Vagina (tissue), 2 donors: ENCODE measurements around the gene TCF4. TPM values are rescaled to one million over a fixed set of nuclear protein-coding genes. Genes with fewer than 3 reads are reported as not detected.

Experiments
- DNase-seq, 2 donors: peaks; one replicate each; pipeline ENCODE4 v3.0.0-alpha.2; 2017; ENCODE audit errors: extremely low spot score in 2 of 2
- H3K27ac ChIP-seq: fragments of 200-600 bp; sonication (generic); one replicate; pipeline ENCODE4 v1.5.1; 2019
- H3K27me3 ChIP-seq: fragments of 200-600 bp; sonication (generic); one replicate; pipeline ENCODE4 v1.5.1; 2019
- H3K36me3 ChIP-seq, 2 donors: fragments of 200-600 bp; sonication (generic); one replicate each; pipeline ENCODE4 v1.5.1; 2017 to 2019
- H3K4me1 ChIP-seq: fragments of 200-600 bp; sonication (generic); one replicate; pipeline ENCODE4 v1.5.1; 2019
- H3K4me3 ChIP-seq, 2 donors: fragments of 200-600 bp; sonication (generic); 1 replicate in 1 of 2; 2 replicates in 1 of 2; pipeline ENCODE4 v1.5.1; 2016 to 2019
- H3K9me3 ChIP-seq: fragments of 200-600 bp; sonication (generic); one replicate; pipeline ENCODE4 v1.5.1; 2019
- CTCF ChIP-seq, 3 experiments: fragments of 450-650 bp in 2 of 3; fragments of 200-600 bp in 1 of 3; sonication (generic) in 1 of 3; IDR thresholded peaks; one replicate each; pipeline ENCODE4 v1.5.1; 2017 to 2019; ENCODE audit warnings: antibody characterized with exemption in 3 of 3, mild to moderate bottlenecking in 2 of 3, moderate library complexity in 2 of 3
- POLR2A ChIP-seq, 2 donors: fragments of 450-650 bp; IDR thresholded peaks; one replicate each; pipeline ENCODE4 v1.6.1; 2017; ENCODE audit warnings: antibody characterized with exemption in 2 of 2, mild to moderate bottlenecking in 2 of 2, moderate library complexity in 2 of 2
- POLR2AphosphoS5 ChIP-seq, 2 donors: sonication (generic); formaldehyde crosslinking; IDR thresholded peaks; one replicate each; pipeline ENCODE4 v1.9.0; 2017; ENCODE audit warnings: antibody characterized with exemption in 2 of 2, mild to moderate bottlenecking in 2 of 2, low read depth in 1 of 2; ENCODE audit not compliant: insufficient read depth in 1 of 2
- intact Hi-C: fragments of 100-400 bp; cut with DNase I; formaldehyde crosslinking; loops from one replicate; pipeline ENCODE4 v1.15.1; 2023
- total RNA-seq: library from RNA; depleted of rRNA; stranded (reverse); fragments of >200 nt; gene quantifications from one replicate; pipeline ENCODE4 v1.2.3, GENCODE V29; 2016

TCF4 gene
- total RNA-seq, 1 donor from 2014 or later: 105 TPM

- TF ChIP-seq POLR2AphosphoS5 (IDR thresholded peaks at IDR 0.05; ENCODE audit: insufficient read depth in 1 of 2, low read depth in 1 of 2) (no peak), CTCF (IDR thresholded peaks at IDR 0.05) (no peak), POLR2A (IDR thresholded peaks at IDR 0.05) (no peak)
- peaks cover 69% of the 10 kb centered on the region for H3K4me1 ChIP-seq
- no peaks in the 10 kb centered on the region for H3K9me3 ChIP-seq
- H3K27ac ChIP-seq: no peak overlapping the region
- no peaks in the 10 kb centered on the region for H3K36me3 ChIP-seq
- no peaks in the 10 kb centered on the region for H3K27me3 ChIP-seq
- no peak for DNase-seq
- no peak overlapping the region for H3K4me3 ChIP-seq
- intact Hi-C loops: loop anchor here (10.0 kb wide), 1 partner anchor 339 kb away; no protein-coding TSS in a partner anchor
These were observed 3.8 kb downstream of the TCF4 start for GRCh38 chr18:55584201-55584600.

- Histone ChIP-seq H3K4me1 (peaks cover 82% of the 10 kb centered on the region), H3K27me3 (no peaks in the 10 kb centered on the region), H3K9me3 (no peaks in the 10 kb centered on the region), H3K4me3 (no peak overlapping the region), H3K36me3 (no peaks in the 10 kb centered on the region), H3K27ac (peak overlapping the region; percentile 21)
- DNase-seq: no peak
- no peak for TF ChIP-seq POLR2AphosphoS5 (IDR thresholded peaks at IDR 0.05; ENCODE audit: insufficient read depth in 1 of 2, low read depth in 1 of 2)
- no peak for TF ChIP-seq POLR2A (IDR thresholded peaks at IDR 0.05)
- TF ChIP-seq CTCF (IDR thresholded peaks at IDR 0.05): no peak
- intact Hi-C loops: loop anchor here (10.0 kb wide), 1 partner anchor 338 kb away; no protein-coding TSS in a partner anchor
These were observed 5.7 kb downstream of the TCF4 start for GRCh38 chr18:55582325-55582724.

- no peak overlapping the region for H3K4me3 ChIP-seq
- H3K27ac ChIP-seq: peak overlapping the region; percentile 43
- H3K36me3 ChIP-seq: no peaks in the 10 kb centered on the region
- no peak for DNase-seq
- intact Hi-C loops: loop anchor here (10.0 kb wide), 1 partner anchor 335 kb away; no protein-coding TSS in a partner anchor
- no peaks in the 10 kb centered on the region for H3K9me3 ChIP-seq
- peaks cover 62% of the 10 kb centered on the region for H3K4me1 ChIP-seq
- H3K27me3 ChIP-seq: no peaks in the 10 kb centered on the region
- TF ChIP-seq CTCF (IDR thresholded peaks at IDR 0.05) (no peak), POLR2AphosphoS5 (IDR thresholded peaks at IDR 0.05; ENCODE audit: insufficient read depth in 1 of 2, low read depth in 1 of 2) (peak in 1 of 2 donors; percentile 13)
These were observed 8.3 kb downstream of the TCF4 start for GRCh38 chr18:55579501-55580270.

- H3K36me3 ChIP-seq: no peaks in the 10 kb centered on the region
- no peak overlapping the region for H3K4me3 ChIP-seq
- TF ChIP-seq POLR2A (IDR thresholded peaks at IDR 0.05) (no peak), POLR2AphosphoS5 (IDR thresholded peaks at IDR 0.05; ENCODE audit: insufficient read depth in 1 of 2, low read depth in 1 of 2) (no peak), CTCF (IDR thresholded peaks at IDR 0.05) (no peak)
- intact Hi-C loops: no loop called here
- no peaks in the 10 kb centered on the region for H3K9me3 ChIP-seq
- H3K27ac ChIP-seq: no peak overlapping the region
- peaks cover 46% of the 10 kb centered on the region for H3K4me1 ChIP-seq
- DNase-seq: no peak
- H3K27me3 ChIP-seq: no peaks in the 10 kb centered on the region
These were observed 10.0 kb downstream of the TCF4 start for GRCh38 chr18:55577812-55578539.
